LNCAP (cell line): ENCODE measurements around the gene LCT.

ENCODE experiments used
- CTCF ChIP-seq: fragments of 450-650 bp; IDR thresholded peaks from 2 replicates; pipeline ENCODE4 v1.5.1; 2017; ENCODE audit warnings: mild to moderate bottlenecking

Gene LCT

GRCh38 chr2:135863233-135863632 lies 26.2 kb upstream of the LCT start:
- no peak for TF ChIP-seq CTCF

- no peak for TF ChIP-seq CTCF
Observed at GRCh38 chr2:135862718-135863117, 25.7 kb upstream of the LCT start.

GRCh38 chr2:135853401-135853800 lies 16.4 kb upstream of the LCT start:
- no peak for TF ChIP-seq CTCF

GRCh38 chr2:135851858-135852257 lies 14.9 kb upstream of the LCT start:
- TF ChIP-seq CTCF, result no peak

- no peak for TF ChIP-seq CTCF
Observed at GRCh38 chr2:135850892-135851668, 14.1 kb upstream of the LCT start.

GRCh38 chr2:135849087-135849486 lies 12.1 kb upstream of the LCT start:
- no peak for TF ChIP-seq CTCF

- TF ChIP-seq CTCF, result no peak
Observed at GRCh38 chr2:135845997-135846396, 9.0 kb upstream of the LCT start.

- no peak for TF ChIP-seq CTCF
Observed at GRCh38 chr2:135845257-135845656, 8.3 kb upstream of the LCT start.
